WTC11 (cell line): ENCODE measurements around the gene CYB561D1.

Experiments used
- ARID4B ChIP-seq: sonication (generic); formaldehyde crosslinking; IDR thresholded peaks from 2 replicates; pipeline ENCODE4 v1.8.0; 2023; ENCODE audit warnings: missing genetic modification reagents, mild to moderate bottlenecking, borderline replicate concordance
- ATF3 ChIP-seq: sonication (generic); formaldehyde crosslinking; conservative IDR thresholded peaks from 2 replicates; pipeline ENCODE4 v1.8.1; 2022; ENCODE audit warnings: mild to moderate bottlenecking, missing genetic modification reagents
- CTCF ChIP-seq: fragments of 200-600 bp; IDR thresholded peaks from 2 replicates; pipeline ENCODE4 v1.8.0; 2022; ENCODE audit warnings: antibody characterized with exemption
- HMGXB4 ChIP-seq: sonication (generic); formaldehyde crosslinking; IDR thresholded peaks from 2 replicates; pipeline ENCODE4 v1.8.1; 2023; ENCODE audit warnings: mild to moderate bottlenecking, moderate library complexity, missing genetic modification reagents
- TEAD4 ChIP-seq: sonication (generic); formaldehyde crosslinking; IDR thresholded peaks from 2 replicates; pipeline ENCODE4 v1.8.0; 2022; ENCODE audit warnings: mild to moderate bottlenecking, missing genetic modification reagents
- ZNF232 ChIP-seq: sonication (generic); formaldehyde crosslinking; IDR thresholded peaks from 2 replicates; pipeline ENCODE4 v1.8.0; 2022; ENCODE audit warnings: mild to moderate bottlenecking, missing genetic modification reagents

- TF ChIP-seq TEAD4 (no peak), CTCF (peak; percentile 63), ATF3 (CRISPR knock-in tag) (no peak), HMGXB4 (no peak), ZNF232 (no peak), ARID4B (CRISPR knock-in tag) (no peak)
Measured at GRCh38 chr1:109546311-109547109, 52.6 kb downstream of the CYB561D1 start.
